Measurements from ENCODE around the gene TRIM66. TPM values are rescaled to one million over a fixed set of nuclear protein-coding genes. Genes with fewer than 3 reads are reported as not detected.

TRIM66 gene
- total RNA-seq, 2 experiments from 2014 or later, result 28.1 to 28.2 TPM

- ATAC-seq (no peak), DNase-seq (no peak)
- no peaks in the 10 kb centered on the region for H3K27me3 Mint-ChIP-seq (ENCODE audit: low read depth)
- ChIA-PET CTCF (no interaction called here), POLR2A (no interaction called here)
- no peak overlapping the region for H3K27ac Mint-ChIP-seq
- H3K36me3 Mint-ChIP-seq (ENCODE audit: low read depth), result peaks cover 6% of the 10 kb centered on the region
- H3K4me3 Mint-ChIP-seq, result no peak overlapping the region
- peaks cover 6% of the 10 kb centered on the region for H3K4me1 Mint-ChIP-seq (ENCODE audit: low read depth)
- no peaks in the 10 kb centered on the region for H3K9me3 Mint-ChIP-seq (ENCODE audit: insufficient read depth)
These were observed 69.9 kb downstream of the TRIM66 start for GRCh38 chr11:8612522-8612921.

GRCh38 chr11:8610532-8611116 lies 71.8 kb downstream of the TRIM66 start:
- ATAC-seq (peak; percentile 67), DNase-seq (peak; percentile 45)
- Mint-ChIP-seq H3K36me3 (ENCODE audit: low read depth) (peaks cover 4% of the 10 kb centered on the region), H3K27me3 (ENCODE audit: low read depth) (peaks cover 5% of the 10 kb centered on the region), H3K4me1 (ENCODE audit: low read depth) (peaks cover 6% of the 10 kb centered on the region), H3K4me3 (no peak overlapping the region), H3K27ac (no peak overlapping the region), H3K9me3 (ENCODE audit: insufficient read depth) (no peaks in the 10 kb centered on the region)
- ChIA-PET POLR2A (interaction anchor here (0.7 kb wide), 1 partner anchor 15 kb away, joined by 4 read pairs; no protein-coding TSS in a partner anchor), CTCF (interaction anchor here (0.7 kb wide), 1 partner anchor 422 kb away, joined by 3 read pairs; no protein-coding TSS in a partner anchor)

- ChIA-PET POLR2A (no interaction called here), CTCF (no interaction called here)
- Mint-ChIP-seq H3K27me3 (ENCODE audit: low read depth) (peaks cover 16% of the 10 kb centered on the region), H3K4me1 (ENCODE audit: low read depth) (peaks cover 6% of the 10 kb centered on the region), H3K9me3 (ENCODE audit: insufficient read depth) (no peaks in the 10 kb centered on the region), H3K27ac (no peak overlapping the region), H3K36me3 (ENCODE audit: low read depth) (peaks cover 4% of the 10 kb centered on the region), H3K4me3 (no peak overlapping the region)
- DNase-seq (no peak), ATAC-seq (no peak)
These were observed 73.8 kb downstream of the TRIM66 start for GRCh38 chr11:8608652-8609051.

GRCh38 chr11:8605971-8606563 lies 76.4 kb downstream of the TRIM66 start:
- Mint-ChIP-seq H3K9me3 (ENCODE audit: insufficient read depth) (no peaks in the 10 kb centered on the region), H3K27me3 (ENCODE audit: low read depth) (peaks cover 16% of the 10 kb centered on the region), H3K4me1 (ENCODE audit: low read depth) (peaks cover 4% of the 10 kb centered on the region), H3K36me3 (ENCODE audit: low read depth) (no peaks in the 10 kb centered on the region), H3K4me3 (no peak overlapping the region), H3K27ac (no peak overlapping the region)
- POLR2A ChIA-PET, result interaction anchor here (1.1 kb wide), 1 partner anchor 77 kb away, joined by 3 read pairs; the partner anchor contains the start of genes RPL27A and TRIM66
- DNase-seq, result no peak
- no peak for ATAC-seq
- CTCF ChIA-PET, result no interaction called here

- ATAC-seq, result peak; percentile 82
- Mint-ChIP-seq H3K36me3 (ENCODE audit: low read depth) (no peaks in the 10 kb centered on the region), H3K27me3 (ENCODE audit: low read depth) (peaks cover 16% of the 10 kb centered on the region), H3K9me3 (ENCODE audit: insufficient read depth) (no peaks in the 10 kb centered on the region), H3K4me3 (no peak overlapping the region), H3K4me1 (ENCODE audit: low read depth) (no peaks in the 10 kb centered on the region), H3K27ac (no peak overlapping the region)
- CTCF ChIA-PET, result no interaction called here
- POLR2A ChIA-PET, result no interaction called here
- peak; percentile 62 for DNase-seq
These were observed 78.3 kb downstream of the TRIM66 start for GRCh38 chr11:8604078-8604723.

GRCh38 chr11:8603696-8604077 lies 78.8 kb downstream of the TRIM66 start:
- Mint-ChIP-seq H3K36me3 (ENCODE audit: low read depth) (no peaks in the 10 kb centered on the region), H3K9me3 (ENCODE audit: insufficient read depth) (no peaks in the 10 kb centered on the region), H3K27me3 (ENCODE audit: low read depth) (peaks cover 20% of the 10 kb centered on the region), H3K4me3 (no peak overlapping the region), H3K4me1 (ENCODE audit: low read depth) (no peaks in the 10 kb centered on the region), H3K27ac (no peak overlapping the region)
- ATAC-seq (no peak), DNase-seq (no peak)
- CTCF ChIA-PET, result no interaction called here
- POLR2A ChIA-PET, result no interaction called here

- peaks cover 32% of the 10 kb centered on the region for H3K27me3 Mint-ChIP-seq (ENCODE audit: low read depth)
- POLR2A ChIA-PET, result no interaction called here
- DNase-seq, result no peak
- H3K9me3 Mint-ChIP-seq (ENCODE audit: insufficient read depth), result no peaks in the 10 kb centered on the region
- H3K4me1 Mint-ChIP-seq (ENCODE audit: low read depth), result no peaks in the 10 kb centered on the region
- ATAC-seq, result no peak
- H3K36me3 Mint-ChIP-seq (ENCODE audit: low read depth), result no peaks in the 10 kb centered on the region
- CTCF ChIA-PET, result no interaction called here
- no peak overlapping the region for H3K27ac Mint-ChIP-seq
- H3K4me3 Mint-ChIP-seq, result no peak overlapping the region
These were observed 80.9 kb downstream of the TRIM66 start for GRCh38 chr11:8601376-8602133.

GRCh38 chr11:8598506-8598905 lies 84.0 kb downstream of the TRIM66 start:
- no peaks in the 10 kb centered on the region for H3K36me3 Mint-ChIP-seq (ENCODE audit: low read depth)
- H3K4me1 Mint-ChIP-seq (ENCODE audit: low read depth), result peaks cover 3% of the 10 kb centered on the region
- no peak overlapping the region for H3K27ac Mint-ChIP-seq
- no peak overlapping the region for H3K4me3 Mint-ChIP-seq
- H3K9me3 Mint-ChIP-seq (ENCODE audit: insufficient read depth), result no peaks in the 10 kb centered on the region
- ATAC-seq (no peak), DNase-seq (no peak)
- ChIA-PET CTCF (no interaction called here), POLR2A (no interaction called here)
- peaks cover 30% of the 10 kb centered on the region for H3K27me3 Mint-ChIP-seq (ENCODE audit: low read depth)

GRCh38 chr11:8597182-8597581 lies 85.3 kb downstream of the TRIM66 start:
- ChIA-PET CTCF (no interaction called here), POLR2A (no interaction called here)
- H3K4me3 Mint-ChIP-seq, result no peak overlapping the region
- H3K36me3 Mint-ChIP-seq (ENCODE audit: low read depth), result no peaks in the 10 kb centered on the region
- no peak for ATAC-seq
- H3K27ac Mint-ChIP-seq, result no peak overlapping the region
- H3K9me3 Mint-ChIP-seq (ENCODE audit: insufficient read depth), result no peaks in the 10 kb centered on the region
- DNase-seq, result no peak
- peaks cover 41% of the 10 kb centered on the region for H3K27me3 Mint-ChIP-seq (ENCODE audit: low read depth)
- peaks cover 11% of the 10 kb centered on the region for H3K4me1 Mint-ChIP-seq (ENCODE audit: low read depth)

- Mint-ChIP-seq H3K27ac (no peak overlapping the region), H3K9me3 (ENCODE audit: insufficient read depth) (no peaks in the 10 kb centered on the region), H3K36me3 (ENCODE audit: low read depth) (no peaks in the 10 kb centered on the region), H3K4me3 (no peak overlapping the region), H3K4me1 (ENCODE audit: low read depth) (peaks cover 11% of the 10 kb centered on the region), H3K27me3 (ENCODE audit: low read depth) (peaks cover 41% of the 10 kb centered on the region)
- ChIA-PET POLR2A (no interaction called here), CTCF (no interaction called here)
- no peak for ATAC-seq
- no peak for DNase-seq
These were observed 85.9 kb downstream of the TRIM66 start for GRCh38 chr11:8596504-8597046.

- Mint-ChIP-seq H3K4me3 (peak within 1 kb of the TSS; percentile 77), H3K9me3 (ENCODE audit: insufficient read depth) (no peaks in the 10 kb centered on the region), H3K27me3 (ENCODE audit: low read depth) (peaks cover 48% of the 10 kb centered on the region), H3K36me3 (ENCODE audit: low read depth) (no peaks in the 10 kb centered on the region), H3K27ac (no peak within 1 kb of the TSS), H3K4me1 (ENCODE audit: low read depth) (peaks cover 11% of the 10 kb centered on the region)
- ATAC-seq (peak; percentile 94), DNase-seq (peak; percentile 68)
- CTCF ChIA-PET, result interaction anchor here (0.6 to 1.5 kb wide), 2 partner anchors 27 to 722 kb away, joined by 3 to 7 read pairs; no protein-coding TSS in a partner anchor
- POLR2A ChIA-PET, result interaction anchor here (0.8 kb wide), 1 partner anchor 13 kb away, joined by 3 read pairs; no protein-coding TSS in a partner anchor
These were observed 88.2 kb downstream of the TRIM66 start, which contains the start of gene STK33 for GRCh38 chr11:8593935-8594909. Gene STK33 (minus strand): TSS chr11:8594228. CDS start chr11:8474905, 119,323 bp downstream.

Measured in activated CD8-positive, alpha-beta T cell treated with anti-CD3 and anti-CD28 coated beads, Interleukin-2, amount 10 ng/mL, durations not matched to agents 7 days and 5 days (primary cell).